DND-41 (cell line): ENCODE measurements around the gene NTRK1.

Experiments used
- ATAC-seq: fragments of 200-7000 bp; cut with Tn5 transposase; 3 replicates; pipeline ENCODE4 v1.9.1; 2021; ENCODE audit warnings: low read depth; ENCODE audit not compliant: insufficient read depth
- DNase-seq: peaks from one replicate; pipeline ENCODE4 v3.0.0-alpha.2; 2020
- H2AFZ ChIP-seq: 2 replicates; pipeline ENCODE4 v1.6.0; 2012; ENCODE audit warnings: low read depth, low read length
- H3K27ac ChIP-seq: 2 replicates; pipeline ENCODE4 v1.5.1; 2012; ENCODE audit warnings: low read length, inconsistent platforms
- H3K27me3 ChIP-seq: fragments of 200-600 bp; sonication (generic); 2 replicates; pipeline ENCODE4 v1.6.0; 2012; ENCODE audit warnings: low read length, mild to moderate bottlenecking, inconsistent platforms; ENCODE audit not compliant: insufficient read depth, poor library complexity
- H3K36me3 ChIP-seq: 2 replicates; pipeline ENCODE4 v1.5.1; 2012; ENCODE audit warnings: low read length, inconsistent platforms; ENCODE audit not compliant: insufficient read depth
- H3K4me1 ChIP-seq: 2 replicates; pipeline ENCODE4 v1.5.1; 2012; ENCODE audit warnings: mild to moderate bottlenecking, low read length; ENCODE audit not compliant: insufficient read depth
- H3K4me2 ChIP-seq: 2 replicates; pipeline ENCODE4 v1.6.0; 2012; ENCODE audit warnings: mild to moderate bottlenecking, moderate library complexity, low read length, inconsistent platforms; ENCODE audit not compliant: insufficient read depth
- H3K4me3 ChIP-seq, 2 experiments: fragments of 200-600 bp in 1 of 2; shearing (Covaris generic) in 1 of 2; 2 replicates each; pipeline ENCODE4 v1.5.1; 2012 to 2016; ENCODE audit warnings: inconsistent platforms in 2 of 2, low read length in 2 of 2, mild to moderate bottlenecking in 2 of 2, low read depth in 1 of 2, moderate library complexity in 1 of 2
- H3K79me2 ChIP-seq: 2 replicates; pipeline ENCODE4 v1.6.0; 2012; ENCODE audit warnings: low read length, inconsistent platforms; ENCODE audit not compliant: insufficient read depth
- H3K9ac ChIP-seq: 2 replicates; pipeline ENCODE4 v1.6.0; 2012; ENCODE audit warnings: low read depth, mild to moderate bottlenecking, inconsistent platforms, low read length, moderate library complexity
- H3K9me3 ChIP-seq: 2 replicates; pipeline ENCODE4 v1.5.1; 2012; ENCODE audit warnings: low read length, moderate library complexity, mild to moderate bottlenecking, inconsistent platforms; ENCODE audit not compliant: insufficient read depth, severe bottlenecking
- H4K20me1 ChIP-seq: 2 replicates; pipeline ENCODE4 v1.6.0; 2012; ENCODE audit warnings: low read length; ENCODE audit not compliant: insufficient read depth
- CTCF ChIP-seq: IDR thresholded peaks from 2 replicates; pipeline ENCODE4 v1.5.1; 2012; ENCODE audit warnings: borderline replicate concordance, low read length, moderate library complexity, mild to moderate bottlenecking; ENCODE audit not compliant: poor library complexity, severe bottlenecking; ENCODE audit errors: extremely low read depth
- EZH2 ChIP-seq: IDR thresholded peaks from 3 replicates; pipeline ENCODE4 v1.6.1; 2012; ENCODE audit warnings: borderline replicate concordance, low read depth, mild to moderate bottlenecking, moderate library complexity, low read length, inconsistent platforms; ENCODE audit not compliant: severe bottlenecking

The NTRK1 gene

DNA sequence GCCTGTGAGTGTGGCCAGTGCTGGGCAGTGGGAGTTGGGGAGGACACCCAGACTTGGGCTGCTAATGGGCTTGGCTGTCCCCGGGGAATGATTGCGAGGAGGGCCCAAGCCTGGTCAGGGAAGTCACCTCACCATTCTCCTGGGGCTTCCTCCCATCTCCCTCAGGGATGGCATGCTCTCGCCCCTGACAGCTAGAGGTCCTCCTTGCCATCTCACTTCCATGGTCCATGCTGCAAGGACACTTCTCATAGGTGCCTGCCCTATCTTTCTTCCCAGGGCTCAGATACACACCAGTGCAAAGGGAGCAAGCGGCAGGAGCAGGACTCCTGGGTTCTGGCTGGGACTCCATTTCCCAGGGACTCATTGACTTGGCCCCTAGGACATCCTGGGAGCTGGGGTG, 4.1 kb downstream of the NTRK1 start:
- Histone ChIP-seq H3K27ac (no peak overlapping the region), H3K36me3 (no peaks in the 10 kb centered on the region), H4K20me1 (peaks cover 8% of the 10 kb centered on the region; the same call in 1 of the 2 replicates), H3K4me1 (peaks cover 20% of the 10 kb centered on the region), H2AFZ (no peak overlapping the region), H3K4me2 (no peak overlapping the region), H3K27me3 (peaks cover 27% of the 10 kb centered on the region), H3K9me3 (no peaks in the 10 kb centered on the region), H3K9ac (no peak overlapping the region), H3K79me2 (no peaks in the 10 kb centered on the region), H3K4me3 (no peak overlapping the region)
- DNase-seq (no peak), ATAC-seq (no peak)
- TF ChIP-seq EZH2 (no peak), CTCF (no peak)

- Histone ChIP-seq H3K9me3 (no peaks in the 10 kb centered on the region), H3K27ac (no peak overlapping the region), H3K4me1 (peaks cover 17% of the 10 kb centered on the region), H3K9ac (no peak overlapping the region), H3K36me3 (no peaks in the 10 kb centered on the region), H3K4me3 (no peak overlapping the region), H2AFZ (no peak overlapping the region), H3K4me2 (no peak overlapping the region), H3K79me2 (no peaks in the 10 kb centered on the region), H3K27me3 (peaks cover 26% of the 10 kb centered on the region), H4K20me1 (peaks cover 5% of the 10 kb centered on the region; the same call in 1 of the 2 replicates)
- DNase-seq (no peak), ATAC-seq (no peak)
- TF ChIP-seq EZH2 = no peak
- TF ChIP-seq CTCF = no peak
Observed at GRCh38 chr1:156865258-156865657, 4.6 kb downstream of the NTRK1 start.

- ATAC-seq (no peak), DNase-seq (no peak)
- TF ChIP-seq CTCF (no peak), EZH2 (no peak)
- H3K4me2 ChIP-seq = no peak overlapping the region
- H4K20me1 ChIP-seq = peaks cover 4% of the 10 kb centered on the region; the same call in 1 of the 2 replicates
- H3K9me3 ChIP-seq = no peaks in the 10 kb centered on the region
- peaks cover 22% of the 10 kb centered on the region for H3K27me3 ChIP-seq
- H3K79me2 ChIP-seq = no peaks in the 10 kb centered on the region
- H3K9ac ChIP-seq = no peak overlapping the region
- no peaks in the 10 kb centered on the region for H3K36me3 ChIP-seq
- H3K4me1 ChIP-seq = peaks cover 12% of the 10 kb centered on the region
- no peak overlapping the region for H2AFZ ChIP-seq
- no peak overlapping the region for H3K27ac ChIP-seq
- H3K4me3 ChIP-seq = no peak overlapping the region
Observed at GRCh38 chr1:156865865-156866248, 5.2 kb downstream of the NTRK1 start.

GRCh38 chr1:156866249-156866909, 5.7 kb downstream of the NTRK1 start:
- no peak for TF ChIP-seq CTCF
- no peak for TF ChIP-seq EZH2
- Histone ChIP-seq H3K79me2 (no peaks in the 10 kb centered on the region), H4K20me1 (peaks cover 4% of the 10 kb centered on the region; the same call in 1 of the 2 replicates), H2AFZ (no peak overlapping the region), H3K27ac (no peak overlapping the region), H3K4me2 (no peak overlapping the region), H3K4me3 (no peak overlapping the region), H3K9ac (no peak overlapping the region), H3K36me3 (no peaks in the 10 kb centered on the region), H3K27me3 (peaks cover 19% of the 10 kb centered on the region), H3K4me1 (peaks cover 6% of the 10 kb centered on the region), H3K9me3 (no peaks in the 10 kb centered on the region)
- ATAC-seq (no peak), DNase-seq (no peak)
